GM19467 (cell line): ENCODE data around the gene NKX3-2.
"Not testable (repeated sequence)": the region's sequence is repeated elsewhere in the genome, so short reads cannot be mapped to it uniquely, and the experiment has no call there.

Experiments used
- ATAC-seq: cut with Tn5 transposase; IDR thresholded peaks from one replicate; pipeline ENCODE4 v1.9.1; 2021; ENCODE audit warnings: mild to moderate bottlenecking, moderate library complexity; ENCODE audit not compliant: unreplicated experiment

Gene NKX3-2

GRCh38 chr4:13543839-13544605, at the start of gene NKX3-2:
Gene NKX3-2, minus strand, starts transcription at chr4:13544508. Its CDS starts 94 bp downstream, at chr4:13544414.
- no peak for ATAC-seq

GRCh38 chr4:13592220-13592619, 47.9 kb upstream of the NKX3-2 start:
- no peak for ATAC-seq

- ATAC-seq: no peak
Measured at GRCh38 chr4:13590766-13591165, 46.5 kb upstream of the NKX3-2 start.

- ATAC-seq: no peak
Measured at GRCh38 chr4:13588954-13589353, 44.6 kb upstream of the NKX3-2 start.

- ATAC-seq: no peak
Measured at GRCh38 chr4:13584481-13584880, 40.2 kb upstream of the NKX3-2 start.

- ATAC-seq: no peak
Measured at GRCh38 chr4:13580036-13580435, 35.7 kb upstream of the NKX3-2 start.

GRCh38 chr4:13577660-13578059, 33.4 kb upstream of the NKX3-2 start:
- ATAC-seq: no peak

GRCh38 chr4:13570916-13571315, 26.6 kb upstream of the NKX3-2 start:
- ATAC-seq: no peak

GRCh38 chr4:13567125-13567524, 22.8 kb upstream of the NKX3-2 start:
- no peak for ATAC-seq

GRCh38 chr4:13562876-13563275, 18.6 kb upstream of the NKX3-2 start:
- no peak for ATAC-seq

- no peak for ATAC-seq
Measured at GRCh38 chr4:13561673-13562072, 17.4 kb upstream of the NKX3-2 start.

GRCh38 chr4:13560111-13560510, 15.8 kb upstream of the NKX3-2 start:
- ATAC-seq: not testable (repeated sequence)

GRCh38 chr4:13559413-13559812, 15.1 kb upstream of the NKX3-2 start:
- ATAC-seq: no peak

GRCh38 chr4:13558881-13559280, 14.6 kb upstream of the NKX3-2 start:
- ATAC-seq: no peak

- ATAC-seq: no peak
Measured at GRCh38 chr4:13555325-13555724, 11.0 kb upstream of the NKX3-2 start.

GRCh38 chr4:13553081-13553480, 8.8 kb upstream of the NKX3-2 start:
- ATAC-seq: no peak

- ATAC-seq: peak; percentile 81
Measured at GRCh38 chr4:13548984-13549546, 4.8 kb upstream of the NKX3-2 start.

GRCh38 chr4:13548059-13548983, 4.0 kb upstream of the NKX3-2 start:
- peak; percentile 3 for ATAC-seq

- ATAC-seq: no peak
Measured at GRCh38 chr4:13547485-13548041, 3.3 kb upstream of the NKX3-2 start.

- ATAC-seq: no peak
Measured at GRCh38 chr4:13546941-13547484, 2.7 kb upstream of the NKX3-2 start.
